Common myeloid progenitor, CD34-positive (primary cell): ENCODE measurements around the gene ATOH7.
"Not testable (repeated sequence)": the region's sequence is repeated elsewhere in the genome, so short reads cannot be mapped to it uniquely, and the experiment has no call there.

Experiments
- CTCF ChIA-PET: fragments of 350-600 bp; sonication (Branson Sonifier 250); formaldehyde crosslinking; loops from one replicate; lab custom pipeline; 2021; ENCODE audit warnings: antibody characterized with exemption; lab: Charles Lee
- POLR2A ChIA-PET: fragments of 350-600 bp; sonication (Branson Sonifier 250); formaldehyde crosslinking; loops from one replicate; lab custom pipeline; 2021; ENCODE audit warnings: antibody characterized with exemption; lab: Charles Lee
- DNase-seq, 3 donors: peaks; one replicate each; pipeline versions ENCODE4 v3.0.0 to v3.0.0-alpha.2; 2013
- H3K27ac ChIP-seq, 2 experiments: 1 replicate in 1 of 2; 2 replicates in 1 of 2; pipeline ENCODE4 v1.7.0; 2013; ENCODE audit warnings: inconsistent platforms in 2 of 2, low read length in 2 of 2, mild to moderate bottlenecking in 2 of 2, low read depth in 1 of 2, moderate library complexity in 1 of 2; ENCODE audit not compliant: severe bottlenecking in 2 of 2, insufficient read depth in 1 of 2, poor library complexity in 1 of 2
- H3K27me3 ChIP-seq, 5 experiments: replicated peaks in 2 of 5; 1 replicate in 3 of 5; 2 replicates in 2 of 5; pipeline versions ENCODE4 v1.6.1 to v1.7.0; 2013; ENCODE audit warnings: low read length in 4 of 5, mild to moderate bottlenecking in 2 of 5, moderate library complexity in 2 of 5, inconsistent platforms in 1 of 5; ENCODE audit not compliant: insufficient read depth in 5 of 5, control insufficient read depth in 4 of 5
- H3K36me3 ChIP-seq, 4 experiments: 1 replicate in 2 of 4; 2 replicates in 2 of 4; pipeline versions ENCODE4 v1.6.1 to v1.7.0; 2013; ENCODE audit warnings: low read length in 3 of 4, control low read depth in 1 of 4, mild to moderate bottlenecking in 1 of 4; ENCODE audit not compliant: control insufficient read depth in 4 of 4, insufficient read depth in 4 of 4
- H3K4me1 ChIP-seq, 4 experiments: 1 replicate in 3 of 4; 2 replicates in 1 of 4; pipeline versions ENCODE4 v1.6.1 to v1.7.1; 2013; ENCODE audit warnings: low read length in 3 of 4, mild to moderate bottlenecking in 3 of 4, control low read depth in 1 of 4, inconsistent platforms in 1 of 4, moderate library complexity in 1 of 4; ENCODE audit not compliant: control insufficient read depth in 4 of 4, insufficient read depth in 4 of 4; ENCODE audit errors: control extremely low read depth in 1 of 4
- H3K4me3 ChIP-seq, 7 experiments: 1 replicate in 4 of 7; 2 replicates in 3 of 7; pipeline versions ENCODE4 v1.5.1 to v1.7.0; 2013; ENCODE audit warnings: mild to moderate bottlenecking in 7 of 7, low read length in 6 of 7, moderate library complexity in 6 of 7, inconsistent platforms in 2 of 7, low read depth in 2 of 7, control low read depth in 1 of 7; ENCODE audit not compliant: insufficient read depth in 4 of 7, control insufficient read depth in 1 of 7; ENCODE audit errors: extremely low read depth in 1 of 7
- H3K9me3 ChIP-seq, 5 experiments: 1 replicate in 4 of 5; 2 replicates in 1 of 5; pipeline versions ENCODE4 v1.6.1 to v1.7.1; 2013; ENCODE audit warnings: low read length in 4 of 5, mild to moderate bottlenecking in 2 of 5, inconsistent platforms in 1 of 5, low read depth in 1 of 5, moderate library complexity in 1 of 5; ENCODE audit not compliant: control insufficient read depth in 4 of 5, insufficient read depth in 2 of 5; ENCODE audit errors: control extremely low read depth in 1 of 5
- WGBS: methylation state at CpG from one replicate; pipeline ENCODE4 v1.1.5; 2013; ENCODE audit not compliant: insufficient coverage; 5-methylcytosine and 5-hydroxymethylcytosine counted together

Gene ATOH7

GRCh38 chr10:68249297-68249696, 17.4 kb upstream of the ATOH7 start:
- ChIA-PET CTCF (no interaction called here), POLR2A (no interaction called here)
- WGBS = 100% methylated on average over 4 of the region's 4 CpGs
- H3K4me1 ChIP-seq = peaks cover 0 to 2% (median 0%) of the 10 kb centered on the region in 4 experiments
- no peak for DNase-seq
- no peaks in the 10 kb centered on the region for H3K27me3 ChIP-seq
- no peaks in the 10 kb centered on the region for H3K36me3 ChIP-seq
- H3K9me3 ChIP-seq = no peaks in the 10 kb centered on the region
- H3K4me3 ChIP-seq = no peak overlapping the region
- H3K27ac ChIP-seq = no peak overlapping the region

- ChIA-PET POLR2A (no interaction called here), CTCF (interaction anchor here (0.6 kb wide), 1 partner anchor 345 kb away, joined by 4 read pairs; no protein-coding TSS in a partner anchor)
- peaks cover 0 to 2% (median 0%) of the 10 kb centered on the region in 4 experiments for H3K4me1 ChIP-seq
- DNase-seq = no peak
- H3K9me3 ChIP-seq = no peaks in the 10 kb centered on the region
- WGBS = 100% methylated on average over 3 of the region's 6 CpGs
- no peaks in the 10 kb centered on the region for H3K27me3 ChIP-seq
- H3K27ac ChIP-seq = no peak overlapping the region
- H3K4me3 ChIP-seq = no peak overlapping the region
- H3K36me3 ChIP-seq = no peaks in the 10 kb centered on the region
These were observed 16.0 kb upstream of the ATOH7 start for GRCh38 chr10:68247931-68248330.

- DNase-seq, H3K4me3 ChIP-seq, POLR2A ChIA-PET, H3K27ac ChIP-seq, H3K36me3 ChIP-seq, H3K27me3 ChIP-seq, H3K9me3 ChIP-seq, H3K4me1 ChIP-seq: not testable (repeated sequence)
- CTCF ChIA-PET = interaction anchor here (1.0 kb wide), 1 partner anchor 40 kb away, joined by 3 read pairs; no protein-coding TSS in a partner anchor
- 81% methylated on average over 4 of the region's 7 CpGs for WGBS
These were observed 14.5 kb upstream of the ATOH7 start for GRCh38 chr10:68246397-68246796.

GRCh38 chr10:68242051-68242450, 10.1 kb upstream of the ATOH7 start:
- POLR2A ChIA-PET = no interaction called here
- no peaks in the 10 kb centered on the region for H3K4me1 ChIP-seq
- CTCF ChIA-PET = interaction anchor here (1.1 kb wide), 1 partner anchor 31 kb away, joined by 3 read pairs; no protein-coding TSS in a partner anchor

GRCh38 chr10:68239596-68240150, 7.8 kb upstream of the ATOH7 start:
- ChIA-PET CTCF (no interaction called here), POLR2A (no interaction called here)
- Histone ChIP-seq H3K4me3 (no peak overlapping the region), H3K9me3 (no peaks in the 10 kb centered on the region), H3K27ac (no peak overlapping the region), H3K4me1 (peaks cover 0 to 7% (median 1%) of the 10 kb centered on the region in 4 experiments), H3K36me3 (no peaks in the 10 kb centered on the region), H3K27me3 (no peaks in the 10 kb centered on the region)
- 96% methylated on average over 3 of the region's 5 CpGs for WGBS
- no peak for DNase-seq

More at GRCh38 chr10:68242051-68242450, 10.1 kb upstream of the ATOH7 start:
- no peak for DNase-seq
- no peak overlapping the region for H3K27ac ChIP-seq
- no peaks in the 10 kb centered on the region for H3K27me3 ChIP-seq
- 100% methylated on average over 2 of the region's 2 CpGs for WGBS
- no peak overlapping the region for H3K4me3 ChIP-seq
- no peaks in the 10 kb centered on the region for H3K36me3 ChIP-seq
- H3K9me3 ChIP-seq = no peaks in the 10 kb centered on the region

GRCh38 chr10:68239069-68239468, 7.2 kb upstream of the ATOH7 start:
- POLR2A ChIA-PET = no interaction called here
- WGBS = 100% methylated on average over 4 of the region's 5 CpGs

GRCh38 chr10:68238371-68238770, 6.5 kb upstream of the ATOH7 start:
- H3K27ac ChIP-seq = no peak overlapping the region
- H3K27me3 ChIP-seq = peaks cover 0 to 4% (median 0%) of the 10 kb centered on the region in 5 experiments
- WGBS = 97% methylated on average over 4 of the region's 6 CpGs
- peaks cover 0 to 7% (median 1%) of the 10 kb centered on the region in 4 experiments for H3K4me1 ChIP-seq
- H3K36me3 ChIP-seq = no peaks in the 10 kb centered on the region
- no peaks in the 10 kb centered on the region for H3K9me3 ChIP-seq
- ChIA-PET CTCF (no interaction called here), POLR2A (no interaction called here)
- no peak overlapping the region for H3K4me3 ChIP-seq
- no peak for DNase-seq

More at GRCh38 chr10:68239069-68239468, 7.2 kb upstream of the ATOH7 start:
- Histone ChIP-seq H3K4me3 (no peak overlapping the region), H3K36me3 (no peaks in the 10 kb centered on the region), H3K4me1 (peaks cover 0 to 7% (median 1%) of the 10 kb centered on the region in 4 experiments), H3K27me3 (no peaks in the 10 kb centered on the region), H3K27ac (no peak overlapping the region), H3K9me3 (no peaks in the 10 kb centered on the region)
- CTCF ChIA-PET = no interaction called here
- DNase-seq = no peak
